Testis (tissue), 2 donors: ENCODE measurements around the gene DOCK11.

Experiments used
- POLR2A ChIP-seq: fragments of 450-650 bp; IDR thresholded peaks from one replicate; pipeline ENCODE4 v1.6.1; 2017; ENCODE audit warnings: antibody characterized with exemption, mild to moderate bottlenecking, moderate library complexity
- TF ChIP-seq, protein P1 (sequence below), 3 experiments: fragments of 450-650 bp in 2 of 3; fragments of 200-600 bp in 1 of 3; sonication (generic) in 1 of 3; IDR thresholded peaks; one replicate each; pipeline ENCODE4 v1.5.1; 2016 to 2019; ENCODE audit warnings: antibody characterized with exemption in 3 of 3, mild to moderate bottlenecking in 2 of 3, moderate library complexity in 1 of 3

DNA sequence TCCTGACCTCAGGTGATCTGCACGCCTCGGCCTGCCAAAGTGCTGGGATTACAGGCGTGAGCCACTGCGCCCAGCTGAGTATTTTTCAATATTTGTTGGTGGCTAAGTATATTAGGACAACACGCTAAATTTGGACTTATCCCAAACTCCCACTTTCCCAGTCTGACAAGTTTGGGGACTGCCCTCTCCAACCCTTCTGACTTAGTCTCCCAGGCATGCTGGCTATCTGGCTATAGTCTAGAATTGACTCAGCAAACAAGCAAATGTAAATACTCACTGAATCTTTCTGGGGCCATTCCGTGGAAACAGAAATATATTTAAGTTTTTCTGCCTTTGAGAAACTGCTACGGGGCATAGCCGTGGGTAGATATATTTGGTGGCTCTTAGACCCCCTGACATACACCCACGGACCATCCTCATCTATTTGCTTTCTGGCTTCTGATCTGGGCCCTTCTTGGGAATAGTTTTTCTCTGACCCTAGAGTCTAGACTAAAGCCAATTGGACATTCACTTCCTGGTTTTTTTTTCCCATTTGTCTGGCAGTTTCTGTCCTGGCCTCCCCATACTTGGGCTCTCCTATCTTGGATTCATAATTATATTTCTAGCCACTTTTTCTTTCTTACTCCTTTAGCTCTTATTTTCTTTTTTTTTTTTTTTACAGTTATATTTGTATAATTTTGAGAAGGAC is 11.3 kb upstream of the DOCK11 start:
- TF ChIP-seq, protein P1, sequence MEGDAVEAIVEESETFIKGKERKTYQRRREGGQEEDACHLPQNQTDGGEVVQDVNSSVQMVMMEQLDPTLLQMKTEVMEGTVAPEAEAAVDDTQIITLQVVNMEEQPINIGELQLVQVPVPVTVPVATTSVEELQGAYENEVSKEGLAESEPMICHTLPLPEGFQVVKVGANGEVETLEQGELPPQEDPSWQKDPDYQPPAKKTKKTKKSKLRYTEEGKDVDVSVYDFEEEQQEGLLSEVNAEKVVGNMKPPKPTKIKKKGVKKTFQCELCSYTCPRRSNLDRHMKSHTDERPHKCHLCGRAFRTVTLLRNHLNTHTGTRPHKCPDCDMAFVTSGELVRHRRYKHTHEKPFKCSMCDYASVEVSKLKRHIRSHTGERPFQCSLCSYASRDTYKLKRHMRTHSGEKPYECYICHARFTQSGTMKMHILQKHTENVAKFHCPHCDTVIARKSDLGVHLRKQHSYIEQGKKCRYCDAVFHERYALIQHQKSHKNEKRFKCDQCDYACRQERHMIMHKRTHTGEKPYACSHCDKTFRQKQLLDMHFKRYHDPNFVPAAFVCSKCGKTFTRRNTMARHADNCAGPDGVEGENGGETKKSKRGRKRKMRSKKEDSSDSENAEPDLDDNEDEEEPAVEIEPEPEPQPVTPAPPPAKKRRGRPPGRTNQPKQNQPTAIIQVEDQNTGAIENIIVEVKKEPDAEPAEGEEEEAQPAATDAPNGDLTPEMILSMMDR (IDR thresholded peaks at IDR 0.05), result no peak
- no peak for TF ChIP-seq POLR2A
